ENCODE results near the gene DRGX.

The DRGX gene

DNA sequence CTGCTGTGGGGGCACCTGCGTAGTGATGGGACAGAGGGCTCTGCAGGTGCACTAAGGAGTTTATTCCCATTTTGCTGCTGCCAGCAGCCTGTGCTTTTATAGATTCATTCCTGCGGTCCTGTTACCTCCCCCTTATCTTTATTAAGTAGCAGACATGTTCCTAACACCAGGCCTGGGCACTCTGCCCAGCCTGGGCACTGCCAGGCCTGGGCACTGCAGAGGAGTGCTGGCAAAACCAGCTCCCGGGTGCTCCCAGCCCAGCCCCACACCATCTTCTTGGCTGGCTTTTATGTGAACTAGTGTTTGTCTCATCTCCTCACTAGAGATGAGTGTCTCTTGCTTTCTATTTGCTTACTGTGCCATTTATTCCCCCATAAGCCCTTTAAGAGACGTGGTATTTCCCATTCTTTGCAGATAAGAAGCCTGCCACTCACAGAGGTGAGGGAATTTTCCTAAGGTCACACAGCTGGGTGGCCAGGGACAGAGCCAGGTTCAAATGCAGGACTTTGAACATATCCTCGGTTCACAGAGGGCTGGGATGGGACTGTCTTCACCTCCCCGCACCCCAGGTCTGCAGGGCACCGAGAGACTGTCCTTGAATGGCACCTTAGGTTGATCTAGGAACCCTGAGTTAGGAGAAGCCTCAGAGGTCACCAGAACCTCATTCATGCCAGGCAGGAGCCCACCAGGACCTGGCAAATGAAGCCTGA lies 14.6 kb upstream of the DRGX start:
- ChIA-PET CTCF (interaction anchor here (0.8 to 6.8 kb wide), 5 partner anchors 19 to 182 kb away, joined by 3 to 315 read pairs (median 3); no protein-coding TSS in a partner anchor), POLR2A (no interaction called here)
- H3K4me3 ChIP-seq (ENCODE audit: low read depth, low read length), result no peak overlapping the region
- no peak for DNase-seq (ENCODE audit: low read depth, low spot score)
- TF ChIP-seq, protein P1, sequence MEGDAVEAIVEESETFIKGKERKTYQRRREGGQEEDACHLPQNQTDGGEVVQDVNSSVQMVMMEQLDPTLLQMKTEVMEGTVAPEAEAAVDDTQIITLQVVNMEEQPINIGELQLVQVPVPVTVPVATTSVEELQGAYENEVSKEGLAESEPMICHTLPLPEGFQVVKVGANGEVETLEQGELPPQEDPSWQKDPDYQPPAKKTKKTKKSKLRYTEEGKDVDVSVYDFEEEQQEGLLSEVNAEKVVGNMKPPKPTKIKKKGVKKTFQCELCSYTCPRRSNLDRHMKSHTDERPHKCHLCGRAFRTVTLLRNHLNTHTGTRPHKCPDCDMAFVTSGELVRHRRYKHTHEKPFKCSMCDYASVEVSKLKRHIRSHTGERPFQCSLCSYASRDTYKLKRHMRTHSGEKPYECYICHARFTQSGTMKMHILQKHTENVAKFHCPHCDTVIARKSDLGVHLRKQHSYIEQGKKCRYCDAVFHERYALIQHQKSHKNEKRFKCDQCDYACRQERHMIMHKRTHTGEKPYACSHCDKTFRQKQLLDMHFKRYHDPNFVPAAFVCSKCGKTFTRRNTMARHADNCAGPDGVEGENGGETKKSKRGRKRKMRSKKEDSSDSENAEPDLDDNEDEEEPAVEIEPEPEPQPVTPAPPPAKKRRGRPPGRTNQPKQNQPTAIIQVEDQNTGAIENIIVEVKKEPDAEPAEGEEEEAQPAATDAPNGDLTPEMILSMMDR (IDR thresholded peaks at IDR 0.05; ENCODE audit: insufficient read depth, low read length, missing control alignments), result no peak

DNA sequence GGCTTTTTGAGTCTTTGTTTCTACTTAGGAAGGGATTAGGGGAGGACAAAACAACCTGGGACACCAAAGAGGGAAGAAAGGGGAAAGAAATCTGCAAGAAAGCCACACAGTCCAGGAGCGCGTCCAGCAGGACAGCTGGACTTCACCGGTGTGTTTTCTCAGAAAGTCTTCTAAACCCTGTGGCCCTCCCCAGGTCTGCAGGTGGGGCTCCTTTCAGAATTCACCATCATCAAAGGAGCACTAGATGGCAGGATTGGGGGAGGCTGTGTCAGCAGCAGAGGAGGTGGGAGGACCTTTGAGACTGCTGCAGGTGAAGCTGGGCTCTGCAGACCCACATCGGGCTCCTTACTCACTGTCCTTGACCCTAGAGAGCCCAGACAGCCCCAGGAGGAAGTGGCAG lies 13.9 kb upstream of the DRGX start:
- CTCF ChIA-PET, result interaction anchor here (0.8 to 6.8 kb wide), 4 partner anchors 9 to 115 kb away, joined by 3 to 315 read pairs (median 30); no protein-coding TSS in a partner anchor
- POLR2A ChIA-PET, result no interaction called here
- TF ChIP-seq, protein P1 (IDR thresholded peaks at IDR 0.05; ENCODE audit: insufficient read depth, low read length, missing control alignments), result no peak

DNA sequence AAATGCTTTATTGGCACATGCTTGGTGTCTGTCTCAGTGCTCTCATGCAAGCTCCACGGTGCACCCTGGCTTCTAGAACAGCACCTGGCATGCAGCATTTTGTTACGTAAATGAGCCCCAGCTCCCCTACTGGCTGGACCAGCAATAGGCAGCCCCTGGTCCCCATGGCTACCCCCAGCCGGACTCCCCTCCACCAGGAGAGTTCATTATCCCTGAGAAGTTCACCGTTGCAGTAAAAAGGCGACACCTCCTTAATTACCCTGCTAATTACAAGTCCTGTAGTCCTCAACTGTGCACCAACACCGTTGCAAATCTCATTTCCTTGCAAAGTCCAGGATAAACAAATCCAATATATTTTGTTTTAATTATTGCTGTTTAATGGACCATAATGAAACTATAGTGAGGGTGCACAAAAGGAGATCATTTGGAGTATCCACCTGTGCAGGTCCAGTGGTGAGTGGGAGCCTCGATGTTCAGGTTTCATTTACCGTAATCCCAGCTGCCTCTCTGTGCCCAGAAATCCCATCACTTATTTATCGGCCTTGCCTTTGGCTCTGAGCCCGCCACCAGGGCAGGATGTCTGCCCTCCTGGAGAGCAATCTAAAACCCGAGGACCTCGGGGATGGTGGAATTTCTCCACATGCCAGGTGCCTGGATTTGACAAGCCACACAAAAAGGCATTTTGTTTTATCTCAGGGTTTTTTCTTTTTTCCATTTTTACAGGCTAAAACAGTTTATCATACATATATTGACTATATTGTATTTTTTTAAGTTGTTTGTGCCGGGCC lies 12.8 kb upstream of the DRGX start:
- CTCF ChIA-PET, result interaction anchor here (0.8 to 6.8 kb wide), 24 partner anchors 8 to 751 kb away, joined by 3 to 315 read pairs (median 7); partner anchors contain the start of gene DRGX
- POLR2A ChIA-PET, result no interaction called here
- H3K4me3 ChIP-seq (ENCODE audit: low read depth, low read length), result no peak overlapping the region
- TF ChIP-seq, protein P1 (IDR thresholded peaks at IDR 0.05; ENCODE audit: insufficient read depth, low read length, missing control alignments), result peak; percentile 26
- no peak for DNase-seq (ENCODE audit: low read depth, low spot score)

More for the DNA sequence above, 13.9 kb upstream of the DRGX start:
- no peak for DNase-seq (ENCODE audit: low read depth, low spot score)
- no peak overlapping the region for H3K4me3 ChIP-seq (ENCODE audit: low read depth, low read length)

- POLR2A ChIA-PET, result interaction anchor here (0.9 kb wide), 1 partner anchor 112 kb away, joined by 4 read pairs; no protein-coding TSS in a partner anchor
- TF ChIP-seq, protein P1 (IDR thresholded peaks at IDR 0.05; ENCODE audit: insufficient read depth, low read length, missing control alignments), result peak; percentile 96
- CTCF ChIA-PET, result interaction anchor here (0.7 to 6.8 kb wide), 42 partner anchors 8 to 750 kb away, joined by 3 to 315 read pairs (median 4); partner anchors contain the start of gene DRGX
- DNase-seq (ENCODE audit: low read depth, low spot score), result peak; percentile 5
- no peak overlapping the region for H3K4me3 ChIP-seq (ENCODE audit: low read depth, low read length)
These were observed 11.8 kb upstream of the DRGX start for GRCh38 chr10:49407552-49408137.

DNA sequence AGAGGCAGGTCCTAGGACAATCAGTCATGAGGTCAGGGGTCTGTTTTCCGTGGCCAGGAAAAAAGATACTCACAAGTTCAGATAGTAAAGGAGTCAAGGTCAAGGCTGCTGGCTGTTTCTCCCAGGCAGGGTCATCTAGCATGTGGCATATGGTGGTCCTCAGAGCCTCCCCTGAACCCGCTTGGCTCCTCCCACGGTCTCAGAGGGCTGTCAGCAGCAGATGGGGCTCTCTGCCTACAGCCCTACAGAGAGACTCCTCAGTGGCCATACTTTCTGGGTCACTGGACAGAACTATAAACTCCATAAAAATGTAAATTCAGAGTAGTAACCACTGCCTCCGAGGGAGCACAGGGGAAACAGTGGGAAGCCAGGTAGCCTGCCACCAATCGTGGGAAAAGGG lies 11.3 kb upstream of the DRGX start:
- CTCF ChIA-PET, result interaction anchor here (0.7 to 6.8 kb wide), 34 partner anchors 8 to 749 kb away, joined by 3 to 315 read pairs (median 4); no protein-coding TSS in a partner anchor
- POLR2A ChIA-PET, result interaction anchor here (0.9 kb wide), 1 partner anchor 112 kb away, joined by 4 read pairs; no protein-coding TSS in a partner anchor
- DNase-seq (ENCODE audit: low read depth, low spot score), result no peak
- TF ChIP-seq, protein P1 (IDR thresholded peaks at IDR 0.05; ENCODE audit: insufficient read depth, low read length, missing control alignments), result no peak
- H3K4me3 ChIP-seq (ENCODE audit: low read depth, low read length), result no peak overlapping the region
